ENCODE data around the gene GATAD2B. TPM values are rescaled to one million over a fixed set of nuclear protein-coding genes. Genes with fewer than 3 reads are reported as not detected.
"Not testable (repeated sequence)": the region's sequence is repeated elsewhere in the genome, so short reads cannot be mapped to it uniquely, and the experiment has no call there.

The GATAD2B gene
- total RNA-seq, 1 experiment from 2014 or later = 5.0 TPM

DNA sequence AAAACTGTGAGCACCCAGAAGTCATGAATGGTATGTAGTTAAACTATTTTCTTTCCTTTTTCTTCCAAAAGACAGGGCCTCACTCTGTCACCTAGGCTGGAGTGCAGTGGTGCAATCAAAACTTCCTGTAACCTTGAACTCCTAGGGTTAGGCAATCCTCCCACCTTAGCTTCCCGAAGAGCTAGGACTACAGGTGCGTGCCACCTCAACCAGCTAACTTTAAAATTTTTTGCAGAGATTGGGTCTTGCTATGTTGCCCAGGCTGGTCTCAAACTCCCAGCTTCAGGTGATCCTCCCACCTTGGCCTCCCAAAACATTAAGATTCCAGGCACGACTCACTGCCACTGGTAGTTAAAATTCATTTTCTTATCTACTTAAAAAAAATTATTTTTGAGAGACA is 62.5 kb downstream of the GATAD2B start:
- in situ Hi-C loops (cut with HindIII; ENCODE audit: low sequenced_read_pairs) = no loop called here

DNA sequence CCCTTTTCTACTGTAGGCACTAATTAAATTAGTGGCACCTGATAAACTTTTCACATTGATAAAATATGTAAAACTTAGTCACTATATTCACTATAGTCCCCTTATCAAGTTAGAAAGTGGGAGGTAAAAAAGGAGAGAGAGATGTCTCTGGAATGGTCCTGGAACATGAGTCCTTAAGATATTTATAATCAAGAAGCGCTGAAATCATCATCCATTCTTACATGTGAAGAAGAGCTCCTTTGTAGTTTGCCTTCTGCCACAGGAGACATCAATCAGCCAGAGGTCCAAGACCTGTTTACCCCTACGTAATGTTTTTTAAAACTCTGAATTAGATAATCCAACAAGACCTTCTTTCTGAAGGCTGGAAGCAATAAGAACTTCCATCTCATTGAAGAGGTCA is 65.3 kb downstream of the GATAD2B start:
- in situ Hi-C loops (cut with HindIII; ENCODE audit: low sequenced_read_pairs) = no loop called here
- DNase-seq (ENCODE audit: low spot score) = no peak

More for the DNA sequence above, 62.5 kb downstream of the GATAD2B start:
- DNase-seq (ENCODE audit: low spot score) = no peak

DNA sequence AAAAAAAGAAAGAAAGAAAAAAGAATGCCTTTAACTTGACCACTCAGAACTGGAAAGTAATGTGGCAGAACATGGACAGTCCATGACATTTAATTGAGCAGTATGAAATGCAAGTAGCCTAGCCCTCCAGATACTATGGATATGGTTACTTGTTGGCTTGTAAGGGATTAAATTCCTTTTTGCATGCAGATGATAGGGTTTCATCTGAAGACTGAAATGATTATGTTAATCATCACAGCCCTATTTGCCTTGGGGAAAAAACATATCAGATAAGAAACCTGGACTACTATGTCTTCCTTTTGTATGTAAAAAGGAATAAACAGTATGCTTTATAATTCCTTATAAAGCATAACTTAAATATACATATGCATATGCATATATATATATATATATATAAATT is 66.0 kb downstream of the GATAD2B start:
- no peak for DNase-seq (ENCODE audit: low spot score)
- in situ Hi-C loops (cut with HindIII; ENCODE audit: low sequenced_read_pairs) = no loop called here

DNA sequence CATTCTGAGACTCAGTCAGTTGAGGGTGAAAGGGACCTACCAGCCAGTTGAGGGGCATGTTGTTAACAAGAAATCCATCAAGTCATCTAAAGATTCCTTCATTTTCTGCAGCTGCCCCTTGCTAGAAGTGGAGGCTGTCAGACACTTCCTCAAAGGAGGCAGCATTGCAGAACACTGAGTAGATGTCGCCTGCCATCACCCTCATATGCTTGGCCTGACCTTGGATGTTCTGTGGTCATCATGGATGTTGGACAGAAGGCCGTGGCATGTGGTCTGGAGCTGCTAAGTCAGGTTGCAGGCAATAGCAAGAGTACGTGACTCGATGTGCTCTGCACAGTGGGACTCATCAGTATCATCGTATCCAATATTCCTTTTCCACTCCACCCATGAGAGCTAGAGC is 70.6 kb downstream of the GATAD2B start:
- in situ Hi-C loops (cut with HindIII; ENCODE audit: low sequenced_read_pairs) = no loop called here
- DNase-seq (ENCODE audit: low spot score) = peak; percentile 17

DNA sequence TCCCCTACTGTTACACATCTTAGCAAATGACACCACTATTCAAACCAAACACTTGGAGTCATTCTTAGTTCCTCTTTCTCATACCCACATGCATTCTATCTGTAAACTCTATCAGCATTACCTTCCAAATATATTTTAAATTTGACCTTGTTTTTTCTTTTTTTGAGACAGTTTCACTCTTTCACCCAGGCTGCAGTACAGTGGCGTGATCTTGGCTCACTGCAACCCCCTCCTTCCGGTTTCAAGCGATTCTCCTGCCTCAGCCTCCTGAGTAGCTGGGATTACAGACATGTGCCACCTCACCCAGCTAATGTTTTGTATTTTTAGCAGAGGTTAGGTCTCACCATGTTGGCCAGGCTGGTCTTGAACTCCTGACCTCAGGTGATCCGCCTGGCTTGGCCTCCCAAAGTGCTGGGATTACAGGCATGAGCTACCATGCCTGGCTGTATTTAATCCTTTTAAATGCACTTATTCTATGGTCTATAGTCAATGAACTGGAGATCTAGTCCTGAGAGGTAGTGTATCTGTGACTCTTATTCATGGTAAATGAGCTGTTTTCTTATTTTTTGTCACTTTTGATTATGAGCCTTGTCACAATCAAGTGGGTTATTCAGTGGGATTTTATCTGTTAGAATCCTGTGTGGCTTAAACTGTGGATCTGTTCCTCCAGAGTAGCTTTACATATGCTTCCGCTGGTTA is 73.1 kb downstream of the GATAD2B start:
- in situ Hi-C loops (cut with HindIII; ENCODE audit: low sequenced_read_pairs) = no loop called here

DNA sequence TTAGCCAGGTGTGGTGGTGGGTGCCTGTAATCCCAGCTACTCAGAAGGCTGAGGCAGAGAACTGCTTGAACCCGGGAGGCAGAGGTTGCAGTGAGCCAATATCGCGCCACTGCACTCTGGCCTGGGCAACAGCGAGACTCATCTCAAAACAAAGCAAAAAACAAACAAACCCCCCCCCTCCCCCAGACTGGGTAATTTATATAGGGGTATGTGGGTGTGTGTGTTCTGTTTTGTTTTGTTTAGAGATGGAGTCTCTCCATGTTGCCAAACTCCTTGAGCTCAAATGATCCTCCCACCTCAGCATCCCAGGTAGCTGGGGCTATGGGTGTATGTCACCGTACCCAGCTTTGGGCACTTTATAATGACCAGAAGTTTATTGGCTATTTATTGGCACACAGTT is 74.0 kb downstream of the GATAD2B start:
- DNase-seq (ENCODE audit: low spot score) = no peak
- in situ Hi-C loops (cut with HindIII; ENCODE audit: low sequenced_read_pairs) = no loop called here

More for the DNA sequence above, 73.1 kb downstream of the GATAD2B start:
- DNase-seq (ENCODE audit: low spot score) = no peak

DNA sequence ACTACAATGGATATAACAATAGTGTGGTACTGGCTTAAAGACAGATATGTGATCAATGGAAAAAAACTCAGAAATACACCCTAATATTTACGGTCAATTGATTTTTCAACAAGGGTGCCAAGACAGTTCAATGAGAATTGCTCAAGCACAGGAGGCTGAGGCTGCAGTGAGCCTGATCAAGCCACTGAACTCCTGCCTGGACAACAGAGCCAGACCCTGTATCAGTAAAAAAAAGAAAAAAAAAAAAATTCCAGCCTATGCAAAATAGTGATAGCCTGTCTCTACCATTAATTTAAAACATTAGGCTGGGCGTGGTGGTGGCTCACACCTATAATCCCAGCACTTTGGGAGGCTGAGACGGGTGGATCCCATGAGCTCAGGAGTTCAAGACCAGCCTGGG is 77.6 kb downstream of the GATAD2B start:
- no peak for DNase-seq (ENCODE audit: low spot score)
- in situ Hi-C loops (cut with HindIII; ENCODE audit: low sequenced_read_pairs) = no loop called here

DNA sequence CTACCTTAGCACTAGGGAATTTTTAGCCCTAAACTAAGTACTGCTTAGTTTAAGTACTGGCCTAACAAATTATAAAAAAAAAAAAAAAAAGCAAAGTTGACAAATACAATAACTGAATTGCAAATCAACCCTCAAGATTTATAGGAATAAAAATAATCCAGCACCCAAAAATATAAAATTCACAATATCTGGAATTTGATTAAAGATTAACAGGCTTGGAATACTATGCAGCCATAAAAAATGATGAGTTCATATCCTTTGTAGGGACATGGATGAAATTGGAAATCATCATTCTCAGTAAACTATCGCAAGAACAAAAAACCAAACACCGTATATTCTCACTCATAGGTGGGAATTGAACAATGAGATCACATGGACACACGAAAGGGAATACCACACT is 78.4 kb downstream of the GATAD2B start:
- in situ Hi-C loops (cut with HindIII; ENCODE audit: low sequenced_read_pairs); DNase-seq (ENCODE audit: low spot score): not testable (repeated sequence)

DNA sequence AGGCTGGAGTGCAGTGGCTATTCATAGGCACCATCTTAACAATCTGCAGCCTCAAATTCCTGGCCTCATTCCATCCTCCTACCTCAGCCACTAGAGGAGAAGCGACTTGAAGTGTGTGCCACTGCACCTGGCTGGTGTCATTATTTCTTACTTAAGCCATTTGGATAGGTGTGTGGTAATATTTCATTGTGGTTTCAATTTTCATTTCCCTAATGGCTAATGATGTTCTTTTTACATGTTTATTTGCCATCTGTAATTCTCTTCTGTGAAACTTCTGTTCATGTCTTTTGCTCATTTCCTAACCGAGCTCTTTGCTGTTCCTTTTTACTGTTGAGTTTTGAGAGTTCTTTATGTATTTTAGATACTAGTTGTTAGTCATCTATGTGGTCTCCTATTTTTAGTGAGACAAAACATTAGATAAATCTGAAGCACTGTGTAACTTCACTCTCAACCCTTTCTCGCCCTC is 80.7 kb downstream of the GATAD2B start:
- in situ Hi-C loops (cut with HindIII; ENCODE audit: low sequenced_read_pairs) = no loop called here
- peak; percentile 23 for DNase-seq (ENCODE audit: low spot score)

DNA sequence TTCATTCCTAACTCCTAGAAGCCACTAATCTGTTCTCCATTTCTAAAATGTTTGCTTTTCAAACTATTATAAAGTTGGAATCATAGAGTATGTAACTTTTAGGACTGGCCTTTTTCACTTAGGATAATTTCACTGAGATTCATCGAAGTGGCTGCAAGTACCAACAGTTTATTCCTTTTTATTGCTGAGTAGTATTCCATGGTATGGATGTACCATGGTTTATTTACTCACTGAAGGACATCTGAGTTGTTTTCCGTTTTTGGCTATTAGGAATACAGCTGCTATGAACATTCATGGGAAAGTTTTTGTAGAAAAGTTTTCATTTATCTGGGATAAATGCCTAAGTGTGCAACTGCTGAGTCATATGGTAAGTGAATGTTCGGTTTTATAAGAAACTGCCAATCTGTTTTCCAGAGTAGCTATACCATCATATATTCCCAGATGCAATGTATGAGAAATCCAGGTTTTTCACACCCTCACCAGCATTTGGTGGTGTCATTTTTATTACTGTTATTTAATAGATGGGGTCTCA is 81.2 kb downstream of the GATAD2B start:
- no peak for DNase-seq (ENCODE audit: low spot score)

DNA sequence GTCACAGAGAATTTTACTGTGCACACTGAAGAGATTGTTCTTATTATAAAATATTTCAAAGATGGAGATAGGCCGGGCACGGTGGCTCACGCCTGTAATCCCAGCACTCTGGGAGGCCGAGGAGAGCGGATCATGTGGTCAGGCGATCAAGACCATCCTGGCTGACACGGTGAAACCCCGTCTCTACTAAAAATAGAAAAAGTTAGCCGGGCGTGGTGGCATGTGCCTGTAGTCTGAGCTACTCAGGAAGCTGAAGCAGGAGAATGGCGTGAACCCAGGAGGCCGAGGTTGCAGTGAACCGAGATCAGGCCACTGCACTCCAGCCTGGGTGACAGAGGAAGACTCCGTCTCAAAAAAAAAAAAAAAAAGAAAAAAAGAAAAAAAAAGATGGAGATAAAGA is 82.0 kb downstream of the GATAD2B start:
- DNase-seq (ENCODE audit: low spot score); in situ Hi-C loops (cut with HindIII; ENCODE audit: low sequenced_read_pairs): not testable (repeated sequence)

More for the DNA sequence above, 81.2 kb downstream of the GATAD2B start:
- in situ Hi-C loops (cut with HindIII; ENCODE audit: low sequenced_read_pairs) = no loop called here

DNA sequence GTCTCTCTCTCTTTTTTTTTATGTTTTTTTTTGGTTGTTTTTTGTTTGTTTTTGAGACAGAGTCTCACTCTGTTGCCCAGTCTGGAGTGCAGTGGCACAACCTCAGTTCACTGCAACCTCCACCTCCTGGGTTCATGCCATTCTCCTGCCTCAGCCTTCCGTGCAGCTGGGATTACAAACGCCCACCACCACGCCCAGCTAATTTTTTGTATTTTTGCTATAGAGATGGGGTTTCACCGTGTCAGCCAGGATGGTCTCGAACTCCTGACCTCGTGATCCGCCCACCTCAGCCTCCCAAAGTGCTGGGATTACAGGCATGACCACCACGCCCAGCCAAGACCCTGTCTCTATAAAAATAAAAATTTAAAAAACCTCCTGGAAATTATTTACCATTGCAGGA is 88.8 kb downstream of the GATAD2B start:
- DNase-seq (ENCODE audit: low spot score); in situ Hi-C loops (cut with HindIII; ENCODE audit: low sequenced_read_pairs): not testable (repeated sequence)

DNA sequence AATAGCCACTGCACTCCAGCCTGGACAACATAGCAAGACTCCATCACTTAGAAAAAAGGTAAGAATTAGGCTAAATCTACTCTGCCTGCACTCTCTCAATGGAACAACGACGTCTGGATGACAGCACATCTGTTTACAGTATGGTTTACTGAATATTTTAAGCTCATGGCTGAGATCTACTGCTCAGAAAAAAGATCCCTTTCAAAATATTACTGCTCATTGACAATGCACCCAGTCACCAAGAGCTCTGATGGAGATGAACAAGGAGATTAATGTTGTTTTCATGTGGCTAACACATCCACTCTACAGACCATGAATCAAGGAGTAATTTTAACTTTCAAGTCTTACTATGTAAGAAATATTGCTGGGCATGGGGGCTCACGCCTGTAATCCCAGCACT is 89.6 kb downstream of the GATAD2B start:
- in situ Hi-C loops (cut with HindIII; ENCODE audit: low sequenced_read_pairs) = no loop called here
- DNase-seq (ENCODE audit: low spot score) = no peak

DNA sequence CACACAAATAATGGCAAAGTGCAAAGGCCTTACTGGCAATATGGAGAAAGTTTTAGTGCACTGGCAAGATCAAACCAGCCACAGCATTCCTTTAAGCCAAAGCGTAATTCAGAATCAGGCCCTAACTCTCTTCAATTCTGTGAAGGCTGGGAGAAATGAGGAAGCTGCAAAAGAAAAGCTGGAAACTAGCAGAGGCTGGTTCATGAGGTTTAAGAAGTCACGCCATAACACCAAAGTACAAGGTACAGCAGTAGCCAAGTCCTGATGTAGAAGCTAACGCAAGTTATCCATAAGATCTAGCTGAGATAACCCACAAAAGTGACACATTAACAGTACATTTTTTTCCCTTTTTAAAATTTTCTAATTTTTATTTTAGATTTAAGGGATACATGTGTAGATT is 90.5 kb downstream of the GATAD2B start:
- in situ Hi-C loops (cut with HindIII; ENCODE audit: low sequenced_read_pairs) = no loop called here
- no peak for DNase-seq (ENCODE audit: low spot score)

DNA sequence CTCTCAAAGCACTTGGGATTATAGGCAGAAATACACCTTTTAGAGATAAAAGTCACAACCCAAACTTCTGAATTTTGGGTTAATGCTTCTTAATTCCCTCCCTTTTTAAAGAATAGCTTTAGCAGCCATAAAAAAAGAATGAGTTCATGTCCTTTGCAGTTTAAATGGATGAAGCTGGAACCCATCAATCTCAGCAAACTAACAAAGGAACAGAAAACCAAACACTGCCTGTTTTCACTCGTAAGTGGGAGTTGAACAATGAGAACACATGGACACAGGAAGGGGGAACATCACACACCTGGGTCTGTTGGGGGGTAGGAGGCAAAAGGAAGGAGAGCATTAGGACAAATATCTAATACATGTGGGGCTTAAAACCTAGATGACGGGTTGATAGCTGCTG is 91.7 kb downstream of the GATAD2B start:
- in situ Hi-C loops (cut with HindIII; ENCODE audit: low sequenced_read_pairs) = no loop called here
- DNase-seq (ENCODE audit: low spot score) = no peak

DNA sequence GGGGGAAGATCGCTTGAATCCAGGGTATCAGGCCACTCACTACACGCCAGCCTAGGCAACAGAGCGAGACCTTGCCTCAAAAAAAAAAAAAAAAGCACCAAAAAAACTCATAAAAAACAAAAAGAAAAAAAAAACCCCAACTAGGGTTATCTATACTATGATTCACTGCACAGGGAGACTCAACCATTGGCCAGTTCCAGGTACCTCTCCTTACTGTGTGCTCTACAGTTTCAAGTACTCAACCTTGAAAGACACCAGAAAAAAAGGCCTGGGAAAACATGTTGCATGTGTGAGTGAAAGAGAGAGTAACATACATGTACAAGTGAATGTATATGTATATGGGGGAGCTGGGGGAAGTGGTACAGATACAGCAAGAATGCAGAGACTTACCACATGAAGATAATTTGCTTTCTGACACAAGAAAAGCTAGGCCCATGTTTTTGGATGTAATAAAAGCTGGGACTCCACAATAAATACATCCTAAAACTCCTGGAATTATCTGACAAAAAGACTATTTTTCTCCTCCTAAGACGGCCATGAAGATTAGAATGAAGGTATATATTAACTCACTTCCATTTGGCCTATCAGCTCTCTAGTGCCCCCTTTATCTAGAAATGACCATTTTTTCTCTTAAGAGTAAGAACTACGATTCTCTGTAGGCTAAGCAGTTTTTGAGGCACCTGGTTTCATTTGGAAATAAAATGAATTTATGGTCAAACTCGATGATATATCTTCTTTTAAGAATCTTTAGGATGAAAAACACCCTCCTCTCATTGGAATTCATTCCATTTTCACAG is 95.4 kb downstream of the GATAD2B start:
- no peak for DNase-seq (ENCODE audit: low spot score)

DNA sequence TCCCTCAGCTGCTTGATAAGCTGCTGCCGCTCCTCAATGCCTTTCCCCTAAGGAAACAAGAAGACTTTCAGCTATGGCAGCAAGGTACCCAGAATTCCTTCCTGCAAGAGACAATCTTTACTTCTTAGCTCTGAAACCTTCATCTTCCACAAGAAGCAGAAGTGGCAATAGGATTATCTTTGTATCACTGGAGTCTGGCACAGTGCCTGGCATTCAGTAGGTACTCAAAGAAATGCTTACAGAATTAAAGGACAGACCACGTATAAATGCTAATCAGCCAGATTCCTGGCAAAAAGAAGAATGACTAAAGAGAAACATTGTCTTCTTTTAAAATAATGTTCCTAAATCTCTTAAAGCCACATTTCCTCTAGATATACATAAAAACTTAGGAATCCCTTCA is 103.9 kb downstream of the GATAD2B start:
- in situ Hi-C loops (cut with HindIII; ENCODE audit: low sequenced_read_pairs) = loop anchor here (25.0 kb wide), 1 partner anchor 118 kb away; the partner anchor contains the start of gene DENND4B
- DNase-seq (ENCODE audit: low spot score) = no peak

More for the DNA sequence above, 95.4 kb downstream of the GATAD2B start:
- in situ Hi-C loops (cut with HindIII; ENCODE audit: low sequenced_read_pairs) = no loop called here

DNA sequence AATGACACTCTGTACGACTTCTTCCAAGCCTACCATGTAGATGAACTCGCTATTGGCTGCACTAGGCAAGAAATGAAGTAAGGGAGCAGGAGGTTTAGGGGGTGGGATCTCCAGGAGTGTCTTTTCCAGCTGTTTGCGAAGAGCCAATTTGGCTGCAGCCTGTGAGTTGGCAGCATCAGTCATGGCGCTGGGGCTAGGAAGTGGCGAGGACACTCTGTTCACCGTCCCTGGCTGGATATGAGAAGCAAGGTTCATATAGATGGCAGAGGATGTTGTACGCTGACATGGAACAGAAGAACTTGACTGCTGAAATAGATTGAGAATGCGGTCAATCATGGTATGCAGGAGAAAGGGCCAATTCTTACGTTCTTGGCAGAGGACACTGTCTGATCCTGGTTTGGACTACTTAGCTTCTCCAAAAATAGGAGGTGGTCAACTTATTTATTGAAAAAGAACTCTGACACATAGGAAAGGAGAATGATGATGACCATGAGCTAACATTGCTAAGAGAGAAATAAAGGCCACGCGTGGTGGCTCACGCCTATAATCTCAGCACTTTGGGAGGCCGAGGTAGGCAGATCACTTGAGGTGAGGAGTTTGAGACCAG is 106.4 kb downstream of the GATAD2B start:
- DNase-seq (ENCODE audit: low spot score) = no peak
- in situ Hi-C loops (cut with HindIII; ENCODE audit: low sequenced_read_pairs) = loop anchor here (25.0 kb wide), 1 partner anchor 121 kb away; the partner anchor contains the start of gene DENND4B

DNA sequence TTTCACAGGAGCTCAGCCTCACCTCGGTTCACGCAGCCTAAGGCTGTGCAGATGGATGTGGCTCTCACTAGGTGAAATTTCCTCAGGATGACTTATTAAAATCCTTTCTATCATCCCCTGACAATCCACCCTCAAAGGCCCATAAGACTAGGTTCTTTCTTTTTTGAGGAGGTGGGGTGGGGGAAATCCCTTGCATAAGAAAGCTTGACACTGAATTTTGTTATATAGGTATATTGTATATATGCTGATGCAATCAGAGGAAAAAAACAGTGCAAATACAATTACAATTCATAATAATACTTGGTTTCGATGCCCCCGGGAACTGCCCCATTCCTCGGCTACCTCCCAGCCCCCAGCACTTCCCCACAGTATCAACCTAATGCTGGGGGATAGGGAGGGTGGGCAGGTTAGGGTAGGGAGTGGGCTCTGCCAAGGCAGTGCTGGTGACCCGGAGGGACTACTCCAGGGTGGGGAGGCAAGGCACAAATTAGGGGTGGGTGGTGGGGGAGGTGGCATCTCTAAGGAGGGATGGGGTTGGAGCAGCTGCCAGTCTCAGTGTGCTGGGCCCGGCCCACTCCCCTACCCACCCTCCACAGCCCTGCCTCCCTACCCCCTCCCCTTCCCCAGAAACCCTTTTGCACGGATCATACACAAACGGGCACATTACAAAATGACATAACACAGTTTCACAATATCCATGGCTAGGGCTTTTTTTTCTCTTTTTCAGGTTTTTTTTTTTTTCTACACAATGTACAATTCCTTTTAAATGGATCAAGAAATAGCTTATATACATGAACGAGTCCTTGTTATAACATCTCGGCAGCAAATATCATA is 116.7 kb downstream of the GATAD2B start:
- DNase-seq (ENCODE audit: low spot score) = no peak
- in situ Hi-C loops (cut with HindIII; ENCODE audit: low sequenced_read_pairs) = loop anchor here (25.0 kb wide), 1 partner anchor 131 kb away; the partner anchor contains the start of gene DENND4B

Measured in G401 (cell line).